Measurements from ENCODE around the gene SLC10A3.

Gene SLC10A3

GRCh38 chrX:154463611-154464220 lies 26.7 kb downstream of the SLC10A3 start:
- no peak for DNase-seq

- DNase-seq = no peak
These were observed 28.0 kb downstream of the SLC10A3 start for GRCh38 chrX:154462396-154462795.

GRCh38 chrX:154460326-154460725 lies 30.1 kb downstream of the SLC10A3 start:
- no peak for DNase-seq

- DNase-seq = no peak
These were observed 30.6 kb downstream of the SLC10A3 start for GRCh38 chrX:154459832-154460231.

GRCh38 chrX:154458954-154459778 lies 31.3 kb downstream of the SLC10A3 start:
- DNase-seq = peak; percentile 33

GRCh38 chrX:154458116-154458953 lies 32.1 kb downstream of the SLC10A3 start, which contains the start of gene PLXNA3:
Gene PLXNA3 (plus strand): TSS chrX:154458281. CDS start chrX:154460184, 1,903 bp downstream.
- DNase-seq = peak; percentile 57

- peak; percentile 55 for DNase-seq
These were observed 32.8 kb downstream of the SLC10A3 start for GRCh38 chrX:154457491-154458115.

GRCh38 chrX:154452823-154453222 lies 37.6 kb downstream of the SLC10A3 start:
- no peak for DNase-seq

- DNase-seq = no peak
These were observed 40.1 kb downstream of the SLC10A3 start for GRCh38 chrX:154450312-154450711.

GRCh38 chrX:154449618-154450017 lies 40.8 kb downstream of the SLC10A3 start:
- no peak for DNase-seq

GRCh38 chrX:154448484-154448883 lies 41.9 kb downstream of the SLC10A3 start:
- no peak for DNase-seq

- no peak for DNase-seq
These were observed 44.0 kb downstream of the SLC10A3 start for GRCh38 chrX:154446430-154446829.

GRCh38 chrX:154445776-154446175 lies 44.7 kb downstream of the SLC10A3 start:
- DNase-seq = no peak

GRCh38 chrX:154444755-154445246 lies 45.6 kb downstream of the SLC10A3 start:
- no peak for DNase-seq

GRCh38 chrX:154443992-154444754 lies 46.3 kb downstream of the SLC10A3 start, which contains the start of gene FAM50A:
Gene FAM50A (plus strand): TSS chrX:154444141. CDS start chrX:154444236, 95 bp downstream.
- peak; percentile 79 for DNase-seq

GRCh38 chrX:154443479-154443910 lies 46.9 kb downstream of the SLC10A3 start:
- DNase-seq = no peak

GRCh38 chrX:154441984-154442707 lies 48.3 kb downstream of the SLC10A3 start:
- no peak for DNase-seq

GRCh38 chrX:154441564-154441963 lies 48.9 kb downstream of the SLC10A3 start:
- DNase-seq = no peak

GRCh38 chrX:154440623-154441357 lies 49.6 kb downstream of the SLC10A3 start:
- no peak for DNase-seq

GRCh38 chrX:154439841-154440240 lies 50.6 kb downstream of the SLC10A3 start:
- DNase-seq = no peak

Data from activated CD4-positive, alpha-beta T cell treated with anti-CD3 and anti-CD28 coated beads, Interleukin-2, Interleukin-6, amounts not matched to agents 100 ng/mL and 50 ng/mL, durations not matched to agents 16 hours and 8 hours (primary cell).